Memory B cell (primary cell): ENCODE results near the gene SLC4A1AP.

Experiments
- ATAC-seq: fragments of 150-1000 bp; cut with Tn5 transposase; 2 replicates; pipeline ENCODE4 v1.10.0; 2021; ENCODE audit warnings: low read depth, mild to moderate bottlenecking, moderate library complexity
- DNase-seq, 2 donors: peaks; one replicate each; pipeline ENCODE4 v3.0.0; 2022; ENCODE audit warnings: low spot score in 2 of 2
- H3K27ac Mint-ChIP-seq: one replicate; pipeline ENCODE4 v1.8.0; 2022; ENCODE audit warnings: mild to moderate bottlenecking, moderate library complexity, mixed read lengths
- H3K27me3 Mint-ChIP-seq: one replicate; pipeline ENCODE4 v1.8.0; 2022; ENCODE audit warnings: mixed read lengths
- H3K36me3 Mint-ChIP-seq: one replicate; pipeline ENCODE4 v1.8.0; 2022; ENCODE audit warnings: mild to moderate bottlenecking, mixed read lengths
- H3K4me1 Mint-ChIP-seq: one replicate; pipeline ENCODE4 v1.8.0; 2022; ENCODE audit warnings: mixed read lengths
- H3K4me3 Mint-ChIP-seq: one replicate; pipeline ENCODE4 v1.8.0; 2022; ENCODE audit warnings: mild to moderate bottlenecking, moderate library complexity, mixed read lengths
- H3K9me3 Mint-ChIP-seq: one replicate; pipeline ENCODE4 v1.8.0; 2022; ENCODE audit warnings: mixed read lengths

SLC4A1AP gene

GRCh38 chr2:27741673-27742072 lies 78.0 kb downstream of the SLC4A1AP start:
- peaks cover 13% of the 10 kb centered on the region for H3K27me3 Mint-ChIP-seq
- no peaks in the 10 kb centered on the region for H3K4me1 Mint-ChIP-seq
- no peak overlapping the region for H3K4me3 Mint-ChIP-seq
- ATAC-seq (no peak), DNase-seq (no peak)
- H3K27ac Mint-ChIP-seq, result no peak overlapping the region
- H3K9me3 Mint-ChIP-seq, result peaks cover 7% of the 10 kb centered on the region
- H3K36me3 Mint-ChIP-seq, result no peaks in the 10 kb centered on the region

- H3K36me3 Mint-ChIP-seq, result no peaks in the 10 kb centered on the region
- DNase-seq (no peak), ATAC-seq (no peak)
- peaks cover 7% of the 10 kb centered on the region for H3K9me3 Mint-ChIP-seq
- H3K4me3 Mint-ChIP-seq, result no peak overlapping the region
- no peaks in the 10 kb centered on the region for H3K4me1 Mint-ChIP-seq
- H3K27ac Mint-ChIP-seq, result no peak overlapping the region
- peaks cover 10% of the 10 kb centered on the region for H3K27me3 Mint-ChIP-seq
Observed at GRCh38 chr2:27742571-27742970, 78.9 kb downstream of the SLC4A1AP start.
